ENCODE measurements around the gene GAPT. TPM values are rescaled to one million over a fixed set of nuclear protein-coding genes. Genes with fewer than 3 reads are reported as not detected.

GAPT gene
- total and polyA plus RNA-seq, 2 donors (not counting 3 experiments of a cell fraction or from before 2014, with no cell fraction given), result not detected

- Histone ChIP-seq H3K9me3 (replicated peaks; ENCODE audit: control insufficient read depth, insufficient read depth, low read length) (no peaks in the 10 kb centered on the region), H4K20me1 (replicated peaks; ENCODE audit: control insufficient read depth, extremely low read depth, insufficient read depth, low read length) (no peaks in the 10 kb centered on the region), H2AFZ (ENCODE audit: low read depth, low read length) (no peak overlapping the region), H3K9me1 (replicated peaks; ENCODE audit: control insufficient read depth, extremely low read depth, insufficient read depth, low read length) (no peaks in the 10 kb centered on the region), H3K9ac (replicated peaks; ENCODE audit: extremely low read depth, insufficient read depth, low read length) (no peak overlapping the region), H3K36me3 (ENCODE audit: control insufficient read depth in 2 of 2, extremely low read depth in 1 of 2, insufficient read depth in 2 of 2, low read length in 2 of 2) (no peaks in the 10 kb centered on the region), H3K4me2 (ENCODE audit: insufficient read depth, low read length) (no peak overlapping the region), H3K4me1 (ENCODE audit: control insufficient read depth, extremely low read depth, insufficient read depth, low read length) (no peaks in the 10 kb centered on the region), H3K79me2 (ENCODE audit: control insufficient read depth, insufficient read depth, low read length) (no peaks in the 10 kb centered on the region), H3K4me3 (replicated peaks in 1 of 3; ENCODE audit: insufficient read depth in 1 of 3, low read depth in 1 of 3, low read length in 3 of 3) (no peak overlapping the region), H3K27me3 (ENCODE audit: control insufficient read depth in 2 of 2, insufficient read depth in 2 of 2, low read length in 2 of 2) (no peaks in the 10 kb centered on the region), H3K27ac (ENCODE audit: insufficient read depth, low read depth, low read length) (no peak overlapping the region)
- TF ChIP-seq POLR2AphosphoS5 (IDR thresholded peaks at IDR 0.05; ENCODE audit: insufficient read depth, low read depth, low read length) (no peak), FOS (IDR thresholded peaks at IDR 0.05; ENCODE audit: borderline replicate concordance, insufficient read depth, low read length) (no peak), GATA2 (IDR thresholded peaks at IDR 0.05; ENCODE audit: insufficient read depth, insufficient read length, low read depth, low read length) (no peak)
- TF ChIP-seq, protein P1, sequence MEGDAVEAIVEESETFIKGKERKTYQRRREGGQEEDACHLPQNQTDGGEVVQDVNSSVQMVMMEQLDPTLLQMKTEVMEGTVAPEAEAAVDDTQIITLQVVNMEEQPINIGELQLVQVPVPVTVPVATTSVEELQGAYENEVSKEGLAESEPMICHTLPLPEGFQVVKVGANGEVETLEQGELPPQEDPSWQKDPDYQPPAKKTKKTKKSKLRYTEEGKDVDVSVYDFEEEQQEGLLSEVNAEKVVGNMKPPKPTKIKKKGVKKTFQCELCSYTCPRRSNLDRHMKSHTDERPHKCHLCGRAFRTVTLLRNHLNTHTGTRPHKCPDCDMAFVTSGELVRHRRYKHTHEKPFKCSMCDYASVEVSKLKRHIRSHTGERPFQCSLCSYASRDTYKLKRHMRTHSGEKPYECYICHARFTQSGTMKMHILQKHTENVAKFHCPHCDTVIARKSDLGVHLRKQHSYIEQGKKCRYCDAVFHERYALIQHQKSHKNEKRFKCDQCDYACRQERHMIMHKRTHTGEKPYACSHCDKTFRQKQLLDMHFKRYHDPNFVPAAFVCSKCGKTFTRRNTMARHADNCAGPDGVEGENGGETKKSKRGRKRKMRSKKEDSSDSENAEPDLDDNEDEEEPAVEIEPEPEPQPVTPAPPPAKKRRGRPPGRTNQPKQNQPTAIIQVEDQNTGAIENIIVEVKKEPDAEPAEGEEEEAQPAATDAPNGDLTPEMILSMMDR (IDR thresholded peaks at IDR 0.05; ENCODE audit: extremely low read depth in 1 of 2, insufficient read depth in 1 of 2, low read depth in 1 of 2, low read length in 2 of 2), result no peak
- TF ChIP-seq, protein P2, sequence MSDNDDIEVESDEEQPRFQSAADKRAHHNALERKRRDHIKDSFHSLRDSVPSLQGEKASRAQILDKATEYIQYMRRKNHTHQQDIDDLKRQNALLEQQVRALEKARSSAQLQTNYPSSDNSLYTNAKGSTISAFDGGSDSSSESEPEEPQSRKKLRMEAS (IDR thresholded peaks at IDR 0.05; ENCODE audit: insufficient read depth, insufficient read length), result no peak
- ChIA-PET CTCF (interaction anchor here (0.8 to 11.9 kb wide), 11 partner anchors 13 to 377 kb away, joined by 3 to 203 read pairs (median 5); no protein-coding TSS in a partner anchor), POLR2A (no interaction called here)
- no TSS peak for BruUV-seq (replicated peaks)
- FAIRE-seq, result no peak
- no peak for DNase-seq (ENCODE audit: low read depth, low spot score)
- dilution Hi-C loops (cut with MboI; ENCODE audit: extremely low pct_ligation_motif_present, low sequenced_read_pairs) (no loop called here), intact Hi-C loops (cut with micrococcal nuclease) (loop anchor here (1.0 kb wide), 2 partner anchors 315 to 352 kb away; no protein-coding TSS in a partner anchor)
Observed at GRCh38 chr5:58497921-58498320, 6.7 kb downstream of the GAPT start.

Measured in endothelial cell of umbilical vein (primary cell).